Heart left ventricle (tissue), 16 donors: ENCODE measurements around the gene DNAH17. TPM values are rescaled to one million over a fixed set of nuclear protein-coding genes. Genes with fewer than 3 reads are reported as not detected.

Experiments
- ATAC-seq, 4 donors: fragments of 200-7000 bp; cut with Tn5 transposase; one replicate each; pipeline ENCODE4 v1.9.1; 2020 to 2022; ENCODE audit warnings: moderate library complexity in 4 of 4, mild to moderate bottlenecking in 3 of 4, moderate number of reproducible peaks in 1 of 4
- DNase-seq, 5 donors: peaks; one replicate each; pipeline ENCODE4 v3.0.0-alpha.2; 2020
- H3K27ac ChIP-seq, 12 donors: fragments of 200-600 bp; sonication (generic) in 4 of 12; one replicate each; pipeline versions ENCODE4 v1.5.0 to v1.8.0; 2016 to 2022; ENCODE audit warnings: mild to moderate bottlenecking in 2 of 12
- H3K27me3 ChIP-seq, 9 donors: fragments of 200-600 bp; sonication (generic) in 2 of 9; one replicate each; pipeline versions ENCODE4 v1.5.1 to v1.8.0; 2016 to 2022; ENCODE audit warnings: mild to moderate bottlenecking in 3 of 9
- H3K36me3 ChIP-seq, 9 donors: fragments of 200-600 bp; sonication (generic) in 2 of 9; one replicate each; pipeline versions ENCODE4 v1.5.0 to v1.8.0; 2018 to 2022; ENCODE audit warnings: mild to moderate bottlenecking in 2 of 9
- H3K4me1 ChIP-seq, 12 donors: fragments of 200-600 bp; sonication (generic) in 4 of 12; one replicate each; pipeline versions ENCODE4 v1.5.0 to v1.8.0; 2016 to 2022; ENCODE audit warnings: mild to moderate bottlenecking in 3 of 12
- H3K4me3 ChIP-seq, 12 donors: fragments of 200-600 bp; sonication (generic) in 4 of 12; one replicate each; pipeline versions ENCODE4 v1.5.0 to v1.8.0; 2017 to 2022; ENCODE audit warnings: mild to moderate bottlenecking in 9 of 12, moderate library complexity in 4 of 12
- H3K9me3 ChIP-seq, 12 donors: fragments of 200-600 bp; sonication (generic) in 4 of 12; one replicate each; pipeline versions ENCODE4 v1.5.0 to v1.8.0; 2016 to 2022; ENCODE audit warnings: mild to moderate bottlenecking in 1 of 12
- CTCF ChIP-seq, 12 donors: fragments of 200-600 bp; sonication (generic) in 4 of 12; IDR thresholded peaks; one replicate each; pipeline versions ENCODE4 v1.5.0 to v1.8.0; 2018 to 2022; ENCODE audit warnings: antibody characterized with exemption in 12 of 12, mild to moderate bottlenecking in 5 of 12
- POLR2A ChIP-seq, 2 donors: fragments of 450-650 bp; IDR thresholded peaks; one replicate each; pipeline ENCODE4 v1.6.1; 2017; ENCODE audit warnings: antibody characterized with exemption in 2 of 2, mild to moderate bottlenecking in 2 of 2, moderate library complexity in 2 of 2
- WGBS, 4 donors: extraction: QIAGEN DNeasy Blood & Tissue Kit in 2 of 4; methylation state at CpG; one replicate each; pipeline versions ENCODE4 v1.1.5 to v1.1.7; 2013 to 2018; 5-methylcytosine and 5-hydroxymethylcytosine counted together
- intact Hi-C, 10 donors: fragments of 100-400 bp; cut with DNase I; formaldehyde crosslinking; loops; one replicate each; pipeline versions ENCODE4 v1.11.1 to v1.14.2; 2022
- polyA plus RNA-seq, 2 donors: library from polyadenylated mRNA; stranded (reverse); fragments of 200-250 nt; gene quantifications; one replicate each; pipeline ENCODE4 v1.2.3, GENCODE V29; 2013
- total RNA-seq, 9 donors: library from RNA; depleted of rRNA in 2 of 9; stranded (reverse); fragments of >200 nt in 2 of 9; fragmentation: NEBNext Ultra II Directional in 3 of 9; extraction: Animal tissue kit (Norgen Biotek cat#: 25700) in 3 of 9; gene quantifications; one replicate each; pipeline versions ENCODE4 v1.1.0 to v1.2.4, GENCODE V29; 2016 to 2023
- donor health status: ischemic (EF 13 %, LVEDD 7.1; RV severe dilation, severe dysfunction).
- donor health status: healthy with polysubstance abuse.
- donor health status: DM: no; HTN: yes; CAD: no.
- donor health status: DM: no; HTN: no; CAD: no.
- donor health status: ischemic (EF 25% LVEDD 6.9; RV normal size, moderate dysfunction).
- donor health status: ischemic (EF 25% LVEDD 5.7; RV mildly dilated, moderate dysfunction).
- donor health status: healthy.
- donor health status: DM: yes; HTN: yes; CAD: no.
- donor health status: ischemic (EF 35%, LVEDD 5.7; RV mildly dilated, moderate dysfunction).
- donor health status: nonischemic (EF 11% LVEDD 7.7; RV severe dilation, severe dysfunction).
- donor health status: DM: yes; HTN: yes; CAD: no.
- donor health status: PGD.
- donor health status: ischemic (EF 29% LVEDD 5.4; RV normal size, mild dysfunction).
- donor health status: nonischemic (EF 23%, LVEDD 6.1; RV moderate dilation, normal function).

DNAH17 gene
- total and polyA plus RNA-seq, 11 donors = 0.02 to 0.63 (median 0.17) TPM; not detected in 4

- Histone ChIP-seq H3K9me3 (no peaks in the 10 kb centered on the region), H3K4me1 (peaks cover 0 to 10% (median 1%) of the 10 kb centered on the region in 12 donors), H3K27me3 (no peaks in the 10 kb centered on the region), H3K4me3 (no peak overlapping the region), H3K27ac (no peak overlapping the region), H3K36me3 (no peaks in the 10 kb centered on the region)
- no peak for DNase-seq
- WGBS, 4 donors = 85 to 88% (median 86%) methylated on average over 2 of the region's 2 CpGs
- ATAC-seq = no peak
- TF ChIP-seq CTCF (IDR thresholded peaks at IDR 0.05) (no peak), POLR2A (IDR thresholded peaks at IDR 0.05) (no peak)
- intact Hi-C loops = no loop called here
Observed at GRCh38 chr17:78530675-78531074, 46.5 kb downstream of the DNAH17 start.

GRCh38 chr17:78529871-78530670 lies 47.1 kb downstream of the DNAH17 start:
- whole genome bisulfite sequencing, 4 donors = 87 to 93% (median 89%) methylated on average over 22 to 29 of the region's 29 CpGs
- no peaks in the 10 kb centered on the region for H3K27me3 ChIP-seq
- DNase-seq = no peak
- no peaks in the 10 kb centered on the region for H3K9me3 ChIP-seq
- no peaks in the 10 kb centered on the region for H3K36me3 ChIP-seq
- no peak overlapping the region for H3K27ac ChIP-seq
- intact Hi-C loops = no loop called here
- H3K4me3 ChIP-seq = no peak overlapping the region
- TF ChIP-seq POLR2A (IDR thresholded peaks at IDR 0.05) (no peak), CTCF (IDR thresholded peaks at IDR 0.05) (no peak)
- no peak for ATAC-seq
- peaks cover 0 to 4% (median 0%) of the 10 kb centered on the region in 12 donors for H3K4me1 ChIP-seq

- DNase-seq (no peak), ATAC-seq (no peak)
- Histone ChIP-seq H3K27me3 (no peaks in the 10 kb centered on the region), H3K4me1 (no peaks in the 10 kb centered on the region), H3K9me3 (no peaks in the 10 kb centered on the region), H3K4me3 (no peak overlapping the region), H3K27ac (no peak overlapping the region), H3K36me3 (no peaks in the 10 kb centered on the region)
- whole genome bisulfite sequencing, 4 donors = 91 to 97% (median 92%) methylated on average over 8 to 11 of the region's 11 CpGs
- intact Hi-C loops = no loop called here
- TF ChIP-seq POLR2A (IDR thresholded peaks at IDR 0.05) (no peak), CTCF (IDR thresholded peaks at IDR 0.05) (no peak)
Observed at GRCh38 chr17:78529251-78529650, 47.9 kb downstream of the DNAH17 start.

- WGBS, 4 donors = 38 to 50% (median 49%) methylated on average over 10 of the region's 10 CpGs
- intact Hi-C loops = no loop called here
Observed at GRCh38 chr17:78528541-78528940, 48.7 kb downstream of the DNAH17 start.

More at GRCh38 chr17:78528541-78528940, 48.7 kb downstream of the DNAH17 start:
- Histone ChIP-seq H3K36me3 (no peaks in the 10 kb centered on the region), H3K4me3 (no peak overlapping the region), H3K9me3 (no peaks in the 10 kb centered on the region), H3K27me3 (no peaks in the 10 kb centered on the region), H3K4me1 (no peaks in the 10 kb centered on the region), H3K27ac (no peak overlapping the region)
- ATAC-seq (no peak), DNase-seq (no peak)
- TF ChIP-seq CTCF (IDR thresholded peaks at IDR 0.05) (no peak), POLR2A (IDR thresholded peaks at IDR 0.05) (no peak)
